NT2/D1 (cell line): Measurements from ENCODE around the gene OAS3.

Experiments used
- SUZ12 ChIP-seq: IDR thresholded peaks from 2 replicates; pipeline ENCODE4 v1.6.1; 2011; ENCODE audit not compliant: insufficient read length, insufficient read depth; ENCODE audit errors: extremely low read depth
- YY1 ChIP-seq: IDR thresholded peaks from 2 replicates; pipeline ENCODE4 v1.6.1; 2011; ENCODE audit not compliant: insufficient read length, insufficient read depth
- ZNF274 ChIP-seq: IDR thresholded peaks from 2 replicates; pipeline ENCODE4 v1.6.1; 2011; ENCODE audit warnings: mild to moderate bottlenecking, low read depth, low read length

- TF ChIP-seq ZNF274: no peak
- TF ChIP-seq YY1: no peak
- TF ChIP-seq SUZ12: no peak
Measured at GRCh38 chr12:112967306-112967705, 29.0 kb downstream of the OAS3 start.
